ENCODE measurements around the gene ITPR2. TPM values are rescaled to one million over a fixed set of nuclear protein-coding genes. Genes with fewer than 3 reads are reported as not detected.
A peak's percentile ranks its signal among the peaks of the same experiment; 100 is the strongest.

The ITPR2 gene
- total RNA-seq, 1 donor, result 77.7 TPM

- TF ChIP-seq CTCF (IDR thresholded peaks at IDR 0.05; ENCODE audit: insufficient read depth, low read depth, low read length), result no peak
- no peak overlapping the region for H3K4me3 ChIP-seq (ENCODE audit: low read depth, low read length)
- DNase-seq (ENCODE audit: low read depth), result no peak
Measured at GRCh38 chr12:26302776-26303175, 530.2 kb downstream of the ITPR2 start.

GRCh38 chr12:26299751-26300150, 533.2 kb downstream of the ITPR2 start:
- no peak for DNase-seq (ENCODE audit: low read depth)
- no peak overlapping the region for H3K4me3 ChIP-seq (ENCODE audit: low read depth, low read length)
- no peak for TF ChIP-seq CTCF (IDR thresholded peaks at IDR 0.05; ENCODE audit: insufficient read depth, low read depth, low read length)

- peak overlapping the region; percentile 40 for H3K4me3 ChIP-seq (ENCODE audit: low read depth, low read length)
- peak; percentile 86 for DNase-seq (ENCODE audit: low read depth)
- peak; percentile 44 for TF ChIP-seq CTCF (IDR thresholded peaks at IDR 0.05; ENCODE audit: insufficient read depth, low read depth, low read length)
Measured at GRCh38 chr12:26298785-26299621, 534.0 kb downstream of the ITPR2 start.

GRCh38 chr12:26297396-26298070, 535.5 kb downstream of the ITPR2 start:
- DNase-seq (ENCODE audit: low read depth), result peak; percentile 49
- no peak overlapping the region for H3K4me3 ChIP-seq (ENCODE audit: low read depth, low read length)
- no peak for TF ChIP-seq CTCF (IDR thresholded peaks at IDR 0.05; ENCODE audit: insufficient read depth, low read depth, low read length)

- no peak overlapping the region for H3K4me3 ChIP-seq (ENCODE audit: low read depth, low read length)
- TF ChIP-seq CTCF (IDR thresholded peaks at IDR 0.05; ENCODE audit: insufficient read depth, low read depth, low read length), result no peak
- DNase-seq (ENCODE audit: low read depth), result no peak
Measured at GRCh38 chr12:26295001-26295400, 538.0 kb downstream of the ITPR2 start.

GRCh38 chr12:26293612-26294011, 539.4 kb downstream of the ITPR2 start:
- H3K4me3 ChIP-seq (ENCODE audit: low read depth, low read length), result no peak overlapping the region
- DNase-seq (ENCODE audit: low read depth), result no peak
- no peak for TF ChIP-seq CTCF (IDR thresholded peaks at IDR 0.05; ENCODE audit: insufficient read depth, low read depth, low read length)

Data from fibroblast of villous mesenchyme (primary cell).